GM23338 (cell line): ENCODE measurements around the gene DUOX1. TPM values are rescaled to one million over a fixed set of nuclear protein-coding genes. Genes with fewer than 3 reads are reported as not detected.

ENCODE experiments used
- ATAC-seq: fragments of 200-7000 bp; cut with Tn5 transposase; 3 replicates; pipeline ENCODE4 v1.9.1; 2020
- DNase-seq: peaks from one replicate; pipeline ENCODE4 v3.0.0-alpha.2; 2015; ENCODE audit warnings: low spot score
- H2AFZ ChIP-seq: fragments of 200-600 bp; sonication (generic); 2 replicates; pipeline ENCODE4 v1.8.0; 2016; ENCODE audit warnings: antibody characterized with exemption, mild to moderate bottlenecking, moderate library complexity
- H3F3A ChIP-seq: fragments of 200-600 bp; sonication (generic); replicated peaks from 2 replicates; pipeline ENCODE4 v1.8.0; 2017; ENCODE audit warnings: antibody characterized with exemption, mixed run types, low read depth
- H3K27ac ChIP-seq: fragments of 200-600 bp; sonication (generic); 2 replicates; pipeline ENCODE4 v1.6.1; 2016; ENCODE audit warnings: low read depth
- H3K27me3 ChIP-seq: fragments of 200-600 bp; sonication (generic); 2 replicates; pipeline ENCODE4 v1.8.0; 2016; ENCODE audit warnings: mild to moderate bottlenecking, mixed run types, moderate library complexity; ENCODE audit not compliant: insufficient read depth
- H3K36me3 ChIP-seq: fragments of 200-600 bp; sonication (generic); 2 replicates; pipeline ENCODE4 v1.8.0; 2016; ENCODE audit warnings: mild to moderate bottlenecking; ENCODE audit not compliant: insufficient read depth
- H3K4me1 ChIP-seq: fragments of 200-600 bp; sonication (generic); 2 replicates; pipeline ENCODE4 v1.8.0; 2016; ENCODE audit warnings: mild to moderate bottlenecking, moderate library complexity; ENCODE audit not compliant: insufficient read depth
- H3K4me2 ChIP-seq: fragments of 200-600 bp; sonication (generic); 2 replicates; pipeline ENCODE4 v1.7.1; 2017; ENCODE audit warnings: mixed run types
- H3K4me3 ChIP-seq: fragments of 200-600 bp; sonication (generic); 2 replicates; pipeline ENCODE4 v1.6.1; 2016; ENCODE audit warnings: mixed run types
- H3K79me2 ChIP-seq: fragments of 200-600 bp; sonication (generic); replicated peaks from 2 replicates; pipeline ENCODE4 v1.8.0; 2017; ENCODE audit warnings: mild to moderate bottlenecking; ENCODE audit not compliant: insufficient read depth
- H3K9me2 ChIP-seq: fragments of 200-600 bp; sonication (generic); 2 replicates; pipeline ENCODE4 v1.8.0; 2017; ENCODE audit not compliant: insufficient read depth
- H4K20me1 ChIP-seq: fragments of 200-600 bp; sonication (generic); replicated peaks from 2 replicates; pipeline ENCODE4 v1.8.0; 2017; ENCODE audit warnings: mild to moderate bottlenecking; ENCODE audit not compliant: insufficient read depth
- H3K27ac Mint-ChIP-seq: 2 replicates; pipeline ENCODE4 v1.8.0; 2020; ENCODE audit warnings: inconsistent platforms, mild to moderate bottlenecking, moderate library complexity, mixed read lengths
- H3K27me3 Mint-ChIP-seq: 3 replicates; pipeline ENCODE4 v1.8.0; 2022; ENCODE audit warnings: low read depth, mild to moderate bottlenecking, moderate library complexity, mixed read lengths, inconsistent platforms; ENCODE audit not compliant: insufficient read depth, poor library complexity
- H3K36me3 Mint-ChIP-seq: 3 replicates; pipeline ENCODE4 v1.8.0; 2021; ENCODE audit warnings: low read depth, mild to moderate bottlenecking, inconsistent platforms, moderate library complexity, mixed read lengths
- H3K4me1 Mint-ChIP-seq: 3 replicates; pipeline ENCODE4 v1.8.0; 2020; ENCODE audit warnings: mild to moderate bottlenecking, inconsistent platforms, mixed read lengths
- H3K4me3 Mint-ChIP-seq: 3 replicates; pipeline ENCODE4 v1.8.0; 2021; ENCODE audit warnings: moderate library complexity, mild to moderate bottlenecking, inconsistent platforms, mixed read lengths
- H3K9me3 Mint-ChIP-seq: 3 replicates; pipeline ENCODE4 v1.8.0; 2020; ENCODE audit warnings: moderate library complexity, mild to moderate bottlenecking, inconsistent platforms, mixed read lengths
- EZH2 ChIP-seq: fragments of 200-600 bp; sonication (generic); IDR thresholded peaks from one replicate; pipeline ENCODE4 v1.8.0; 2017; ENCODE audit warnings: antibody characterized with exemption, mild to moderate bottlenecking, low read depth; ENCODE audit not compliant: unreplicated experiment
- EZH2phosphoT487 ChIP-seq: fragments of 200-600 bp; sonication (generic); IDR thresholded peaks from one replicate; pipeline ENCODE4 v1.8.1; 2018; ENCODE audit warnings: antibody characterized with exemption; ENCODE audit not compliant: unreplicated experiment
- JUNB ChIP-seq: IDR thresholded peaks from one replicate; pipeline ENCODE4 v1.6.1; 2016; ENCODE audit warnings: antibody characterized with exemption; ENCODE audit not compliant: unreplicated experiment
- NANOG ChIP-seq: IDR thresholded peaks from 2 replicates; pipeline ENCODE4 v1.6.1; 2016; ENCODE audit warnings: antibody characterized with exemption, borderline replicate concordance
- POLR2AphosphoS5 ChIP-seq: IDR thresholded peaks from 2 replicates; pipeline ENCODE4 v1.6.1; 2016; ENCODE audit warnings: antibody characterized with exemption, low read depth
- ZNF114 ChIP-seq: fragments of 250-450 bp; sonication (Bioruptor Pico); IDR thresholded peaks from 2 replicates; pipeline ENCODE4 v1.5.0; 2020; ENCODE audit warnings: mild to moderate bottlenecking, moderate library complexity
- ZNF331 ChIP-seq: fragments of 250-450 bp; sonication (Bioruptor Pico); IDR thresholded peaks from 2 replicates; pipeline ENCODE4 v1.5.0; 2020; ENCODE audit warnings: low read depth, mild to moderate bottlenecking, moderate library complexity
- ZNF462 ChIP-seq: fragments of 250-450 bp; sonication (Bioruptor Pico); IDR thresholded peaks from 2 replicates; pipeline ENCODE4 v1.5.0; 2020; ENCODE audit warnings: mild to moderate bottlenecking, moderate library complexity
- polyA plus RNA-seq: library from polyadenylated mRNA; unstranded; fragments of >200 nt; fragmentation: Nextera tagmentation; extraction: Ambion mirVana; gene quantifications from 2 replicates; pipeline ENCODE4 v1.2.1, GENCODE V29; 2016
- total RNA-seq: library from RNA; depleted of rRNA; stranded (reverse); fragments of >200 nt; shearing (Covaris generic); gene quantifications from 2 replicates; pipeline ENCODE4 v1.2.3, GENCODE V29; 2014
- TF ChIP-seq, protein P1 (sequence below), 2 experiments: fragments of 200-600 bp in 1 of 2; sonication (generic) in 1 of 2; conservative IDR thresholded peaks; 2 replicates each; pipeline versions ENCODE4 v1.5.1 to v1.6.1; 2016 to 2017; ENCODE audit warnings: antibody characterized with exemption in 2 of 2, low read depth in 2 of 2, mild to moderate bottlenecking in 2 of 2, moderate library complexity in 1 of 2

Gene DUOX1
- total and polyA plus RNA-seq, 2 experiments from 2014 or later = 0.69 to 0.73 TPM

DNA sequence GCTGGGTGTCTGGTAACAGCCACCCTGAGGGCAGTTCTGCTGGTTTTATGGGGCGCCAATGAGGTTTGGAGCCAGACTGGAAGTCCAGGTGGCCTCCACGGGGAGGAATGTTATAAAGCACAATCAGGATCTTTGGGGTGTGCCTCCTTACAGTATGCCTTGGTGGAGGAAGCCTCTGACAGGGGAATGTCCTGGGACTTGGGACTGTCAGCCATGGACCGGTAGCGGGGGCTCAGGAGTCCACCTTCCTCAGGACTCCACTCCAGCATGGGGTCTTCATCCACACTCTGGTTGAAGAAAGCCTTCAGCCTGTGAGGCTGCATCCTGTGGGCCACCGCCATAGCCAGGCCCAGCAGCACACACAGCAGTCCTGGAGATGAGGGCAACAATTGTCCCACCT is 10.8 kb upstream of the DUOX1 start:
- peaks cover 8% of the 10 kb centered on the region; the same call in 2 of the 3 replicates for H3K9me3 Mint-ChIP-seq
- H3K4me3 Mint-ChIP-seq = no peak overlapping the region
- Histone ChIP-seq H2AFZ (no peak overlapping the region), H3K27me3 (peaks cover 92% of the 10 kb centered on the region), H3F3A (no peaks in the 10 kb centered on the region), H3K79me2 (no peaks in the 10 kb centered on the region), H3K27ac (no peak overlapping the region), H3K36me3 (no peaks in the 10 kb centered on the region), H4K20me1 (peaks cover 4% of the 10 kb centered on the region; the same call in 1 of the 2 replicates), H3K4me3 (no peak overlapping the region), H3K4me1 (peaks cover 22% of the 10 kb centered on the region), H3K4me2 (no peak overlapping the region), H3K9me2 (no peaks in the 10 kb centered on the region)
- no peak for ATAC-seq
- no peak overlapping the region for H3K27ac Mint-ChIP-seq
- DNase-seq = no peak
- H3K36me3 Mint-ChIP-seq = no peaks in the 10 kb centered on the region
- peaks cover 11% of the 10 kb centered on the region for H3K4me1 Mint-ChIP-seq
- H3K27me3 Mint-ChIP-seq = peaks cover 57% of the 10 kb centered on the region
- TF ChIP-seq, protein P1, sequence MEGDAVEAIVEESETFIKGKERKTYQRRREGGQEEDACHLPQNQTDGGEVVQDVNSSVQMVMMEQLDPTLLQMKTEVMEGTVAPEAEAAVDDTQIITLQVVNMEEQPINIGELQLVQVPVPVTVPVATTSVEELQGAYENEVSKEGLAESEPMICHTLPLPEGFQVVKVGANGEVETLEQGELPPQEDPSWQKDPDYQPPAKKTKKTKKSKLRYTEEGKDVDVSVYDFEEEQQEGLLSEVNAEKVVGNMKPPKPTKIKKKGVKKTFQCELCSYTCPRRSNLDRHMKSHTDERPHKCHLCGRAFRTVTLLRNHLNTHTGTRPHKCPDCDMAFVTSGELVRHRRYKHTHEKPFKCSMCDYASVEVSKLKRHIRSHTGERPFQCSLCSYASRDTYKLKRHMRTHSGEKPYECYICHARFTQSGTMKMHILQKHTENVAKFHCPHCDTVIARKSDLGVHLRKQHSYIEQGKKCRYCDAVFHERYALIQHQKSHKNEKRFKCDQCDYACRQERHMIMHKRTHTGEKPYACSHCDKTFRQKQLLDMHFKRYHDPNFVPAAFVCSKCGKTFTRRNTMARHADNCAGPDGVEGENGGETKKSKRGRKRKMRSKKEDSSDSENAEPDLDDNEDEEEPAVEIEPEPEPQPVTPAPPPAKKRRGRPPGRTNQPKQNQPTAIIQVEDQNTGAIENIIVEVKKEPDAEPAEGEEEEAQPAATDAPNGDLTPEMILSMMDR (conservative IDR thresholded peaks at IDR 0.05; ENCODE audit: low read depth in 2 of 2) = no peak
- TF ChIP-seq NANOG = no peak
- no peak for TF ChIP-seq ZNF114
- no peak for TF ChIP-seq JUNB
- TF ChIP-seq ZNF462 (CRISPR knock-in tag) = no peak
- TF ChIP-seq ZNF331 = no peak
- no peak for TF ChIP-seq POLR2AphosphoS5
- TF ChIP-seq EZH2 = no peak
- TF ChIP-seq EZH2phosphoT487 = no peak
